Stimulated activated naive CD8-positive, alpha-beta T cell treated with anti-CD3 and anti-CD28 coated beads, Interleukin-15, Interleukin-2, amounts not matched to agents 100 U/mL and 50 U/mL, for 24 hours (primary cell): ENCODE measurements around the gene HADHA.

ENCODE experiments used
- ATAC-seq: fragments of 150-1000 bp; cut with Tn5 transposase; one replicate; pipeline ENCODE4 v1.10.0; 2021
- DNase-seq: peaks from one replicate; pipeline ENCODE4 v3.0.0; 2021

The HADHA gene

GRCh38 chr2:26191316-26192159 is 52.9 kb downstream of the HADHA start:
- no peak for DNase-seq

GRCh38 chr2:26190369-26190768 is 54.1 kb downstream of the HADHA start:
- no peak for DNase-seq
- ATAC-seq, result no peak

More at GRCh38 chr2:26191316-26192159, 52.9 kb downstream of the HADHA start:
- ATAC-seq, result no peak

DNA sequence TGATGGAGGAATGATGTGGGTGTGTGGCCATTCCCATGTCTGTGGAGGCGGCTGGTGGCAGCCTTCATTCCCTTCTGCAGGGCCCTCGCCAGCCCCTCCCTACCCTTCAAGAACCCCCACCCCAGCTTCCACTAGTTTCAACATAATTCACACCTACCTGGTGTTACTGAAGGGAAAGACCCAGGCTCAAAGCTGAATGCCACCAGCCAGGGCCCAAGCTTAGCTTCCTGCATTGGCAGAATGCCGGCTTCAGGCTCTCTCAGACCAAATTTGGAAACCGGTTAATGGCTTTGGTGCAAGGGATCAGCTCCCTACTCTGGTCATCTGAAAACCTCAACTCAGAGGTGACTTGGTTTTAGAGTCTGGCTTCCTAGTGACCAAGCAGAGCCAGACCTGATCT is 54.7 kb downstream of the HADHA start:
- DNase-seq, result no peak
- ATAC-seq, result no peak

DNA sequence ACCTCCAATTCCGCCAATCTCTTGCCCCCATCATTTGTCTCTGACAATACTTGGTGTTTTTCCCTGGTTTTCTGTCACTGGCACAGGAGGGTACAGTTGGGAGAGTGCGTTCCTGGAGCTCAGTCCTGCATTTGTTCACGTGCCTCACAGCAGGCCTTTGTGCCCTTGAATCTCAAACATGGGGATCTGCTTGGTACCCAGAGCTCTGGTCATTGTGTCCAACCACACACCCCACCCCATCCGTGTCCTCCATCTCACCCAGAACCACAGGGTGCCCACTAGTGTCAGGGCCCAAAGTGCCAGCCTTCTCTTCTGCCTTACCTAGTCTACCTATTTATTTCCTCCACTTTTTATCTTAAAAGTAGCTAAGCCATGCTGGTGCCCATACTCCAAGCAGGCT is 55.3 kb downstream of the HADHA start:
- no peak for DNase-seq
- ATAC-seq, result no peak

GRCh38 chr2:26187537-26188104 is 56.8 kb downstream of the HADHA start:
- DNase-seq (no peak), ATAC-seq (no peak)

DNA sequence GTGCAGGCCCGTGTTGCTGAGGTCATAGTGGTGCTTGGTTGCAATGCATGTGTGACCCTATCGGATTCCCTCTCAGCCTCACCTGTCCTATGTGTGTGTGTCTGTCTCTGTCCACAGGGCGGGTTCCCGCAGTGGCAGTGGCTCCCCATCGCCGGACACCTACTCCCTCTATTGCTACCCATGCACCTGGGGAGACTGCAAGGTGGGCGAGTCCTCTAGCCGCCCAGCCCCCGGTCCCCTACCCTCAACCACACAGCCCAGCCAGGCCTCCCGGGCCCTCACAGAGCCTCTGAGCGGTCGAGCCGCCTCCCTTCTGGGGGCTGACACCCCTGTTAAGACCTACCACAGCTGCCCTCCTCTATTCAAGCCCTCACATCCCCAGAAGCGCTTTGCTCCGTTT is 57.3 kb downstream of the HADHA start:
- no peak for DNase-seq
- no peak for ATAC-seq

DNA sequence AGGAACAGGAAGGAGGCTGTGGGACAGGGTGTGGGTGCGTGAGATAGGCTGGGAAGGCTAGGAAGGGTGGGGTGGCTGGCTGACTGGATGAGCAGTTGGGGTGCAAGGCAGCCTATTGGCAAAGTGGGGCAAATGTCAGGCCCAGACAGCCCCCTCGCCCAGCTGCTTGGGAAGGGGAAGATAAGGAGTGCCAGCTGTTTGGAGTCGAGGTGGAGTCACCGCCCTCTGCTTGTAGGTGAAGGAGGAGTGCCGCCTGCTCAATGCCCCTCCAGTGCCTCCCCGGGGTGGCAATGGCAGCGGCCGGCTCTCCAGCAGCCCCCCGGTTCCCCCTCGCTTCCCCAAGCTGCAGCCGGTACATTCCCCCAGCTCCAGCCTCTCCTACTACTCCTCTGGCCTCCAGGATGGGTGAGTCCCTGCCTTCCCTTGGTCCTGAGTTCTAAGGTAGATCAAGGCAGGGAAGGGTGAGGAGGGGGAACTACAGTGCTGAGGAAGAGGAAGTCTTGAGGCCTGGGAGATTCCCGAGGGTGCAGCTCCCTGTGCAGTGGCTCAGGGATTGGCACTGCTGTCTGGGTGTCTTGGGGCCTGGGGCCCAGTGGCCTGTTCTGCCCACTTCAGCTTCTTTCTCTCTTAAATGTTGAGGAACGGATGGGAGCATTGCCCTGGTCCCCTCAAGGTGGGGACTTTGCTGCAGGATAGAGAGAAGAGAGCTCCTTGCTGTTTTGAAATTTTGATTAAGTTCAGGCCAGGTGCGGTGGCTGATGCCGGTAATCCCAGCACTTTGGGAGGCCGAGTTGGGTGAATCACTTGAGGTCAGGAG is 58.3 kb downstream of the HADHA start:
- ATAC-seq (no peak), DNase-seq (no peak)

GRCh38 chr2:26185304-26185928 is 59.0 kb downstream of the HADHA start:
- no peak for ATAC-seq
- DNase-seq, result no peak

- ATAC-seq (peak; percentile 95), DNase-seq (peak; percentile 84)
Observed at GRCh38 chr2:26184555-26185303, 59.7 kb downstream of the HADHA start.

- no peak for ATAC-seq
- no peak for DNase-seq
Observed at GRCh38 chr2:26184121-26184520, 60.3 kb downstream of the HADHA start.

- DNase-seq, result no peak
- ATAC-seq, result no peak
Observed at GRCh38 chr2:26182887-26183630, 61.4 kb downstream of the HADHA start.

GRCh38 chr2:26182441-26182840 is 62.0 kb downstream of the HADHA start:
- ATAC-seq (no peak), DNase-seq (no peak)

DNA sequence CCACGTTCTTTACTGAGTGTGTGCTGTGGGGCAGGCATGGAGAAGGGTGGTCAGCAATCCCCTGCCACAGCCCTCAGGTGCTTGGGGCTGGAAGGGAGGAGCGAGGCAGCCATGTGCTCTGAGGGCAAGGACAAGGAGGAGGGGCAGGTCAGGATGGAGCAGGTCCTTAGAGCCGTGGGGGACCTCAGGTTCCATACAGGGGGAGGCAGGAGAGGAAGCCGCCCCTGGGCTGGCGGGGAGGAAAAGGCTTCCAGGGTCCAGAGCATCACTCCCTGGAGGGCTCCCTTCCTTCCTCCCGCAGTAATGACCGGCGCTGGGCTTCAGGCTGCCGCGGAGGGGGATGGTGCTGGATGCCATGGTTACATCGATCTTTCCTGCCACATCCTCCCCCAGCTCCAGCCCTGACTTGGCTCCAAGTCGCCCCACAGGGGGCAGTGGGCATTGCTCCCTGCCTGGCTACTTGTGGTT is 65.0 kb downstream of the HADHA start:
- no peak for ATAC-seq
- DNase-seq, result no peak

GRCh38 chr2:26178746-26179436 is 65.5 kb downstream of the HADHA start:
- no peak for ATAC-seq
- DNase-seq, result no peak

- no peak for DNase-seq
- no peak for ATAC-seq
Observed at GRCh38 chr2:26178246-26178645, 66.2 kb downstream of the HADHA start.

DNA sequence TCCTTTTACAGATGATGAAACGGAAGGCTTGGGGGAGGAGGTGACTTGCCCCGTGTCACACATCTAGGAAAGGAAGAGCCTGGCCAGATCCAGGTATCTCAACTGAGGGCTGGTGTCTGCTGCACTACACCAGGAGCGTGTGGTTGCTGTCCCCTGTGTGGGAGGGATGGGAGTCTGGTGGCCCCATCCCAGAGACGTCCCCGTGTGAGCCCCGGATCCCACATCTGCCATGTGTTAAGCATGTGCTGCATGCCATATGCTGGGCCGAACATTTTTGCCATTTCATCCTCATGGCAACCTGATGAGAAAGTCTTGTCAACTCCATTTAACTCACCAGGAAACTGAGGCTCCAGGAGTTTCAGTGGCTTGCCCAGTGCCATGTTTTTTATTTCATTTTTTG is 67.3 kb downstream of the HADHA start:
- ATAC-seq, result no peak
- no peak for DNase-seq

DNA sequence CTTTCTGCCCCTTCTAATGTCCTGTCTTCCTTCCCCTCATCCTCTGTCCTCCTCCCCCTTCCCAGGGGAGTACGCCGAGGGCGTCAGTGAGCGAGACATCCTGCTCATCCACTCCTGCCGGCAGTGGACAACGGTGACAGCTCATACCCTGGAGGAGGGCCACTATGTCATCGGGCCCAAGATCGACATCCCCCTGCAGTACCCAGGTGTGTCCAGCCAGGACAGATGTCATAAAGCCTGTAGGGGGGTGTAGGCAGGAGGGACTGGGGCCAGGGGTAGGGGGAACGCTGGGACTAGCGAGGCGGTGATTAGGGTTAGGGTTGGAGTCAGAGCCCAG is 68.2 kb downstream of the HADHA start:
- DNase-seq, result no peak
- no peak for ATAC-seq

DNA sequence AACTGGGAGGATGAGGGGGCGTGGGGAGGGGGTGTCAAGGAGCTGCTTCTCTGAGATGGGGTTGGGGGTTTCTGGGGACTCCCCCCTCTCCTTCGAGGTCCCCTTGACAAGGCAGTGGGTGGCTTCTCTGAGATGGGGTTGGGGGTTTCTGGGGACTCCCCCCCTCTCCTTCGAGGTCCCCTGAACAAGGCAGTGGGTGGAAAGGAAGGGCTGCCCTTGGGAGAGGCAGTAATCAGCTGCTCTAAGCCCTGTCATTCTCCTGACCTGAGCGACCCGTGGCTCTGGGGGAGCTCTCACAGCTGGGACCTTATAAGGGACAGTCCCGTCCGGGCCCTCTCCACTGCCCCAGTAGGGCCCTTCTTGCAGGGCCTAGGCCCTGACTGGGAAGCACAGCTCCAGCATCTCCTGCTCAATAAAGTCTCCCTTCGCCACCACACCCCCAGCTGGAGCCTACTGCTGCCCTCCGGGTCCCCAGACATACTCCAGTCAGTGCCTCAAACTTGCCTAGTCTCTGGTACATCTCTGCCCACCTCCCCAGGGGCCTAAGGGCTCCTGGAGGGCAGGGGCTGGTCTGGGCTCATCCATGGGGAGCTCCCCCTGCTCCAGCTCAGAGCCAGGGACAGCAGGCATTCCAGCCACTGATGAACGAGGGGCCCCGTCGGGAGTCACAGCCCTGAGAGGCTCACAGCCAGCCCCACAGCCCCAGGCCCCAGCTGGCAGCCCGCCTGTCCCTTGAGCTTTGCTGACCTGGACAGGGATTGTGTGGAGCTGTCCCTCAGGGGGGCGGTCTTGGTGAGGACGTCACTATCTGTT is 68.8 kb downstream of the HADHA start:
- no peak for ATAC-seq
- DNase-seq, result no peak

DNA sequence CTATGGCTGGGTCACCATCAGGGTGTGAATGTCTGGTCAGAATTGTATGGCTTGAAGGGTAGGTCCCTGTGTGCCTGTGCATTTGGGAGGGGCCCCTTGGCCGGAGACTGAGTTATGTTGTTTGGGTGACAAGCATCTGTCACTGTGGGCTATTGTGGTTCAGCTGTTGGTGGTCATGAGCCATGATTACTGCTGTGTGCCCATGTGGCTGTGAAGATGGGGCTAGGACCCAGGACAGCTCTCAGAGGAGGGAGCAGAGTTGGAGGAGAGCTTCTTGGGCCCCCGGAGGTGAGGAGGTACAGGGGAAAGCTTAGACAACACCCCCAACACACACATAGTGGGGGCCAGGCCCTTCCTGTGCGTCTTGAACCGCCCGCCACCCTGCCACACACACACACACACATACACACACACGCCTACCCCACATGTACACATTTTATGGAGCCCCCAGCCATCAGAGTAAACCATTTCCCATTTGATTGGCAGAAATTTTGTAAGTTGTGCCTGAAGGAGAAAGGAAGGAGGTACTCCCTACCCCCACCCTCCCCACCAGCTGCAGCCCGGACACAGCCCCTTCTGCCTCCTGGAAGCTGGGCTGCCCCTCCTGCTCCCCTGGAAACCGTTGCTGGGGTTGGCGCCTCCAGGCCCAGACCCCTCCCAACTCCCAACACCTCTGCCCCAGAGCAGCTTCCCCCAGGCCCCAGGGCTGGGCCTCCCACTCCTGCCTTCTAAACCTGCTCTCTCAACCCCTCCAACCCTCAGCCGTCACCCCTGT is 69.6 kb downstream of the HADHA start:
- ATAC-seq (peak; percentile 16), DNase-seq (no peak)
